ENCODE data around the gene DLGAP1.

The DLGAP1 gene

GRCh38 chr18:3689091-3689490 lies 766.0 kb downstream of the DLGAP1 start:
- Histone ChIP-seq H3K9me3 (ENCODE audit: insufficient read depth, low read length) (no peaks in the 10 kb centered on the region), H3K9ac (ENCODE audit: low read length) (no peak overlapping the region), H3F3A (ENCODE audit: insufficient read depth) (no peaks in the 10 kb centered on the region), H3K4me2 (ENCODE audit: low read depth, low read length, poor library complexity, severe bottlenecking) (no peak overlapping the region), H2AFZ (ENCODE audit: low read depth, low read length, severe bottlenecking) (no peak overlapping the region), H3K9me2 (replicated peaks; ENCODE audit: insufficient read depth, low read length) (no peaks in the 10 kb centered on the region), H3K27ac (ENCODE audit: low read depth, low read length) (no peak overlapping the region), H4K20me1 (ENCODE audit: low read depth, low read length) (no peaks in the 10 kb centered on the region), H3K79me2 (ENCODE audit: insufficient read depth, low read length) (no peaks in the 10 kb centered on the region), H3K4me3 (ENCODE audit: insufficient read depth, low read length, poor library complexity, severe bottlenecking) (no peak overlapping the region), H3K27me3 (ENCODE audit: low read length) (no peaks in the 10 kb centered on the region), H3K36me3 (ENCODE audit: low read length) (no peaks in the 10 kb centered on the region)
- TF ChIP-seq CTCF (IDR thresholded peaks at IDR 0.05; ENCODE audit: insufficient read depth, low read length, poor library complexity, severe bottlenecking) (no peak), EZH2phosphoT487 (conservative IDR thresholded peaks at IDR 0.05; ENCODE audit: low read length) (no peak)

- no peak overlapping the region for H3K27ac ChIP-seq (ENCODE audit: low read depth, low read length)
- no peak overlapping the region for H2AFZ ChIP-seq (ENCODE audit: low read depth, low read length, severe bottlenecking)
- no peak overlapping the region for H3K4me3 ChIP-seq (ENCODE audit: insufficient read depth, low read length, poor library complexity, severe bottlenecking)
Observed at GRCh38 chr18:3688690-3689089, 766.4 kb downstream of the DLGAP1 start.

GRCh38 chr18:3683483-3683882 lies 771.6 kb downstream of the DLGAP1 start:
- H3K27ac ChIP-seq (ENCODE audit: low read depth, low read length): no peak overlapping the region
- no peak overlapping the region for H3K4me2 ChIP-seq (ENCODE audit: low read depth, low read length, poor library complexity, severe bottlenecking)
- H3K9ac ChIP-seq (ENCODE audit: low read length): no peak overlapping the region
- no peaks in the 10 kb centered on the region for H3K27me3 ChIP-seq (ENCODE audit: low read length)
- no peaks in the 10 kb centered on the region for H3F3A ChIP-seq (ENCODE audit: insufficient read depth)
- TF ChIP-seq CTCF (IDR thresholded peaks at IDR 0.05; ENCODE audit: insufficient read depth, low read length, poor library complexity, severe bottlenecking) (no peak), EZH2phosphoT487 (conservative IDR thresholded peaks at IDR 0.05; ENCODE audit: low read length) (no peak)
- no peaks in the 10 kb centered on the region for H3K9me3 ChIP-seq (ENCODE audit: insufficient read depth, low read length)
- H3K9me2 ChIP-seq (replicated peaks; ENCODE audit: insufficient read depth, low read length): no peaks in the 10 kb centered on the region
- H3K36me3 ChIP-seq (ENCODE audit: low read length): no peaks in the 10 kb centered on the region
- no peaks in the 10 kb centered on the region for H3K79me2 ChIP-seq (ENCODE audit: insufficient read depth, low read length)
- no peak overlapping the region for H2AFZ ChIP-seq (ENCODE audit: low read depth, low read length, severe bottlenecking)
- H4K20me1 ChIP-seq (ENCODE audit: low read depth, low read length): no peaks in the 10 kb centered on the region
- H3K4me3 ChIP-seq (ENCODE audit: insufficient read depth, low read length, poor library complexity, severe bottlenecking): no peak overlapping the region

More at GRCh38 chr18:3688690-3689089, 766.4 kb downstream of the DLGAP1 start:
- Histone ChIP-seq H3K79me2 (ENCODE audit: insufficient read depth, low read length) (no peaks in the 10 kb centered on the region), H3K9ac (ENCODE audit: low read length) (no peak overlapping the region), H3K36me3 (ENCODE audit: low read length) (no peaks in the 10 kb centered on the region), H3K9me3 (ENCODE audit: insufficient read depth, low read length) (no peaks in the 10 kb centered on the region), H3K27me3 (ENCODE audit: low read length) (no peaks in the 10 kb centered on the region), H4K20me1 (ENCODE audit: low read depth, low read length) (no peaks in the 10 kb centered on the region), H3K9me2 (replicated peaks; ENCODE audit: insufficient read depth, low read length) (no peaks in the 10 kb centered on the region), H3F3A (ENCODE audit: insufficient read depth) (no peaks in the 10 kb centered on the region), H3K4me2 (ENCODE audit: low read depth, low read length, poor library complexity, severe bottlenecking) (no peak overlapping the region)
- no peak for TF ChIP-seq EZH2phosphoT487 (conservative IDR thresholded peaks at IDR 0.05; ENCODE audit: low read length)
- no peak for TF ChIP-seq CTCF (IDR thresholded peaks at IDR 0.05; ENCODE audit: insufficient read depth, low read length, poor library complexity, severe bottlenecking)
